ENCODE measurements around the gene WDR45. TPM values are rescaled to one million over a fixed set of nuclear protein-coding genes. Genes with fewer than 3 reads are reported as not detected.

Gene WDR45
- total RNA-seq, 1 donor from 2014 or later, result 46.4 TPM

- TF ChIP-seq CTCF (IDR thresholded peaks at IDR 0.05; ENCODE audit: unreplicated experiment), result no peak
- peaks cover 3% of the 10 kb centered on the region for H3K36me3 Mint-ChIP-seq (ENCODE audit: low read depth, unreplicated experiment)
- H3K4me3 Mint-ChIP-seq (ENCODE audit: unreplicated experiment), result no peak overlapping the region
- H3K9me3 Mint-ChIP-seq (ENCODE audit: unreplicated experiment), result no peaks in the 10 kb centered on the region
- H3K27me3 Mint-ChIP-seq (ENCODE audit: unreplicated experiment), result peaks cover 3% of the 10 kb centered on the region
- DNase-seq (ENCODE audit: low spot score), result no peak
- H3K27ac Mint-ChIP-seq (ENCODE audit: unreplicated experiment), result no peak overlapping the region
- no peaks in the 10 kb centered on the region for H3K4me1 Mint-ChIP-seq (ENCODE audit: unreplicated experiment)
Observed at GRCh38 chrX:49066690-49067089, 13.0 kb downstream of the WDR45 start.

GRCh38 chrX:49066278-49066677, 13.4 kb downstream of the WDR45 start:
- no peak for DNase-seq (ENCODE audit: low spot score)
- peaks cover 4% of the 10 kb centered on the region for H3K27me3 Mint-ChIP-seq (ENCODE audit: unreplicated experiment)
- H3K4me3 Mint-ChIP-seq (ENCODE audit: unreplicated experiment), result no peak overlapping the region
- no peaks in the 10 kb centered on the region for H3K9me3 Mint-ChIP-seq (ENCODE audit: unreplicated experiment)
- no peak overlapping the region for H3K27ac Mint-ChIP-seq (ENCODE audit: unreplicated experiment)
- no peaks in the 10 kb centered on the region for H3K4me1 Mint-ChIP-seq (ENCODE audit: unreplicated experiment)
- no peak for TF ChIP-seq CTCF (IDR thresholded peaks at IDR 0.05; ENCODE audit: unreplicated experiment)
- peaks cover 8% of the 10 kb centered on the region for H3K36me3 Mint-ChIP-seq (ENCODE audit: low read depth, unreplicated experiment)

GRCh38 chrX:49064735-49065134, 15.0 kb downstream of the WDR45 start:
- DNase-seq (ENCODE audit: low spot score), result no peak

GRCh38 chrX:49064303-49064702, 15.4 kb downstream of the WDR45 start:
- DNase-seq (ENCODE audit: low spot score), result no peak
- H3K9me3 Mint-ChIP-seq (ENCODE audit: unreplicated experiment), result no peaks in the 10 kb centered on the region
- H3K4me1 Mint-ChIP-seq (ENCODE audit: unreplicated experiment), result no peaks in the 10 kb centered on the region
- H3K4me3 Mint-ChIP-seq (ENCODE audit: unreplicated experiment), result no peak overlapping the region
- no peak for TF ChIP-seq CTCF (IDR thresholded peaks at IDR 0.05; ENCODE audit: unreplicated experiment)
- peaks cover 4% of the 10 kb centered on the region for H3K27me3 Mint-ChIP-seq (ENCODE audit: unreplicated experiment)
- peaks cover 10% of the 10 kb centered on the region for H3K36me3 Mint-ChIP-seq (ENCODE audit: low read depth, unreplicated experiment)
- H3K27ac Mint-ChIP-seq (ENCODE audit: unreplicated experiment), result no peak overlapping the region

More at GRCh38 chrX:49064735-49065134, 15.0 kb downstream of the WDR45 start:
- no peaks in the 10 kb centered on the region for H3K9me3 Mint-ChIP-seq (ENCODE audit: unreplicated experiment)
- no peak overlapping the region for H3K4me3 Mint-ChIP-seq (ENCODE audit: unreplicated experiment)
- H3K27ac Mint-ChIP-seq (ENCODE audit: unreplicated experiment), result no peak overlapping the region
- H3K36me3 Mint-ChIP-seq (ENCODE audit: low read depth, unreplicated experiment), result peaks cover 10% of the 10 kb centered on the region
- H3K4me1 Mint-ChIP-seq (ENCODE audit: unreplicated experiment), result no peaks in the 10 kb centered on the region
- peaks cover 4% of the 10 kb centered on the region for H3K27me3 Mint-ChIP-seq (ENCODE audit: unreplicated experiment)
- no peak for TF ChIP-seq CTCF (IDR thresholded peaks at IDR 0.05; ENCODE audit: unreplicated experiment)

GRCh38 chrX:49063715-49064114, 16.0 kb downstream of the WDR45 start:
- Mint-ChIP-seq H3K36me3 (ENCODE audit: low read depth, unreplicated experiment) (peaks cover 10% of the 10 kb centered on the region), H3K27me3 (ENCODE audit: unreplicated experiment) (peaks cover 4% of the 10 kb centered on the region), H3K4me3 (ENCODE audit: unreplicated experiment) (no peak overlapping the region), H3K4me1 (ENCODE audit: unreplicated experiment) (no peaks in the 10 kb centered on the region), H3K9me3 (ENCODE audit: unreplicated experiment) (no peaks in the 10 kb centered on the region), H3K27ac (ENCODE audit: unreplicated experiment) (no peak overlapping the region)
- no peak for TF ChIP-seq CTCF (IDR thresholded peaks at IDR 0.05; ENCODE audit: unreplicated experiment)
- DNase-seq (ENCODE audit: low spot score), result no peak

Measured in endothelial cell (in vitro differentiated cells).